Measurements from ENCODE around the gene TP53AIP1. TPM values are rescaled to one million over a fixed set of nuclear protein-coding genes. Genes with fewer than 3 reads are reported as not detected.

TP53AIP1 gene
- total and polyA plus RNA-seq, 9 of the 15 experiments (the other 6 are each of a cell fraction or from before 2014, with no cell fraction given), result not detected

DNA sequence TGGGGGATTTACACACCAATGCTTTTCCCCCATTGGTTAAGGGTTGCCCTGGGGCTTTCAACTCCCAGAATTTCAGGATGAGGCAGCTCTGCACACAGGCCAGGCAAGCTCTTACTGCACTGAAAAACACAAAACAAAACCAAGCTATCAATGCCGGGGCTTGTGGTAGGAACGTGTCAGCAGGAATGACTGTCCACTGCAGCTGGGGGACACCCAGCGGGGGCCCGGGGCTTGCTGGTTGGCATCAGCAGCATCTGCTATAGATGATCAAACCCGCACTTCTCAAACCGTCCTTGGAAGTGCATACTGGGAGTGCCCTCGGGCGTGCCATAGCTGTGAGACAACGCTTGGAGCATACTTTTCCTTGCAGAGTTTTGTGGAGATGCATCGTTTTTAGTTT, 7.7 kb downstream of the TP53AIP1 start (continued):
- TF ChIP-seq, protein P1, sequence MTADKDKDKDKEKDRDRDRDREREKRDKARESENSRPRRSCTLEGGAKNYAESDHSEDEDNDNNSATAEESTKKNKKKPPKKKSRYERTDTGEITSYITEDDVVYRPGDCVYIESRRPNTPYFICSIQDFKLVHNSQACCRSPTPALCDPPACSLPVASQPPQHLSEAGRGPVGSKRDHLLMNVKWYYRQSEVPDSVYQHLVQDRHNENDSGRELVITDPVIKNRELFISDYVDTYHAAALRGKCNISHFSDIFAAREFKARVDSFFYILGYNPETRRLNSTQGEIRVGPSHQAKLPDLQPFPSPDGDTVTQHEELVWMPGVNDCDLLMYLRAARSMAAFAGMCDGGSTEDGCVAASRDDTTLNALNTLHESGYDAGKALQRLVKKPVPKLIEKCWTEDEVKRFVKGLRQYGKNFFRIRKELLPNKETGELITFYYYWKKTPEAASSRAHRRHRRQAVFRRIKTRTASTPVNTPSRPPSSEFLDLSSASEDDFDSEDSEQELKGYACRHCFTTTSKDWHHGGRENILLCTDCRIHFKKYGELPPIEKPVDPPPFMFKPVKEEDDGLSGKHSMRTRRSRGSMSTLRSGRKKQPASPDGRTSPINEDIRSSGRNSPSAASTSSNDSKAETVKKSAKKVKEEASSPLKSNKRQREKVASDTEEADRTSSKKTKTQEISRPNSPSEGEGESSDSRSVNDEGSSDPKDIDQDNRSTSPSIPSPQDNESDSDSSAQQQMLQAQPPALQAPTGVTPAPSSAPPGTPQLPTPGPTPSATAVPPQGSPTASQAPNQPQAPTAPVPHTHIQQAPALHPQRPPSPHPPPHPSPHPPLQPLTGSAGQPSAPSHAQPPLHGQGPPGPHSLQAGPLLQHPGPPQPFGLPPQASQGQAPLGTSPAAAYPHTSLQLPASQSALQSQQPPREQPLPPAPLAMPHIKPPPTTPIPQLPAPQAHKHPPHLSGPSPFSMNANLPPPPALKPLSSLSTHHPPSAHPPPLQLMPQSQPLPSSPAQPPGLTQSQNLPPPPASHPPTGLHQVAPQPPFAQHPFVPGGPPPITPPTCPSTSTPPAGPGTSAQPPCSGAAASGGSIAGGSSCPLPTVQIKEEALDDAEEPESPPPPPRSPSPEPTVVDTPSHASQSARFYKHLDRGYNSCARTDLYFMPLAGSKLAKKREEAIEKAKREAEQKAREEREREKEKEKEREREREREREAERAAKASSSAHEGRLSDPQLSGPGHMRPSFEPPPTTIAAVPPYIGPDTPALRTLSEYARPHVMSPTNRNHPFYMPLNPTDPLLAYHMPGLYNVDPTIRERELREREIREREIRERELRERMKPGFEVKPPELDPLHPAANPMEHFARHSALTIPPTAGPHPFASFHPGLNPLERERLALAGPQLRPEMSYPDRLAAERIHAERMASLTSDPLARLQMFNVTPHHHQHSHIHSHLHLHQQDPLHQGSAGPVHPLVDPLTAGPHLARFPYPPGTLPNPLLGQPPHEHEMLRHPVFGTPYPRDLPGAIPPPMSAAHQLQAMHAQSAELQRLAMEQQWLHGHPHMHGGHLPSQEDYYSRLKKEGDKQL (CRISPR knock-in tag; IDR thresholded peaks at IDR 0.05; ENCODE audit: borderline replicate concordance), result no peak
- no peak for TF ChIP-seq MXI1 (IDR thresholded peaks at IDR 0.05; ENCODE audit: low read depth, low read length)
- TF ChIP-seq TAF9B (IDR thresholded peaks at IDR 0.05; ENCODE audit: partially characterized antibody), result no peak
- TF ChIP-seq HCFC1 (IDR thresholded peaks at IDR 0.05; ENCODE audit: low read depth, low read length), result no peak
- no peak for TF ChIP-seq KAT2B (IDR thresholded peaks at IDR 0.05; ENCODE audit: low read depth, low read length)
- TF ChIP-seq, protein P2, sequence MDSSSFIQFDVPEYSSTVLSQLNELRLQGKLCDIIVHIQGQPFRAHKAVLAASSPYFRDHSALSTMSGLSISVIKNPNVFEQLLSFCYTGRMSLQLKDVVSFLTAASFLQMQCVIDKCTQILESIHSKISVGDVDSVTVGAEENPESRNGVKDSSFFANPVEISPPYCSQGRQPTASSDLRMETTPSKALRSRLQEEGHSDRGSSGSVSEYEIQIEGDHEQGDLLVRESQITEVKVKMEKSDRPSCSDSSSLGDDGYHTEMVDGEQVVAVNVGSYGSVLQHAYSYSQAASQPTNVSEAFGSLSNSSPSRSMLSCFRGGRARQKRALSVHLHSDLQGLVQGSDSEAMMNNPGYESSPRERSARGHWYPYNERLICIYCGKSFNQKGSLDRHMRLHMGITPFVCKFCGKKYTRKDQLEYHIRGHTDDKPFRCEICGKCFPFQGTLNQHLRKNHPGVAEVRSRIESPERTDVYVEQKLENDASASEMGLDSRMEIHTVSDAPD (CRISPR knock-in tag; IDR thresholded peaks at IDR 0.05), result no peak

Data from K562 (cell line).